Myometrial cell (primary cell): Measurements from ENCODE around the gene KRT14. TPM values are rescaled to one million over a fixed set of nuclear protein-coding genes. Genes with fewer than 3 reads are reported as not detected.

Experiments
- total RNA-seq: library from RNA; depleted of rRNA; stranded (reverse); fragments of >200 nt; gene quantifications from 2 replicates; pipeline ENCODE4 v1.2.3, GENCODE V29; 2015

The KRT14 gene
- not detected in 2 replicates for total RNA-seq

DNA sequence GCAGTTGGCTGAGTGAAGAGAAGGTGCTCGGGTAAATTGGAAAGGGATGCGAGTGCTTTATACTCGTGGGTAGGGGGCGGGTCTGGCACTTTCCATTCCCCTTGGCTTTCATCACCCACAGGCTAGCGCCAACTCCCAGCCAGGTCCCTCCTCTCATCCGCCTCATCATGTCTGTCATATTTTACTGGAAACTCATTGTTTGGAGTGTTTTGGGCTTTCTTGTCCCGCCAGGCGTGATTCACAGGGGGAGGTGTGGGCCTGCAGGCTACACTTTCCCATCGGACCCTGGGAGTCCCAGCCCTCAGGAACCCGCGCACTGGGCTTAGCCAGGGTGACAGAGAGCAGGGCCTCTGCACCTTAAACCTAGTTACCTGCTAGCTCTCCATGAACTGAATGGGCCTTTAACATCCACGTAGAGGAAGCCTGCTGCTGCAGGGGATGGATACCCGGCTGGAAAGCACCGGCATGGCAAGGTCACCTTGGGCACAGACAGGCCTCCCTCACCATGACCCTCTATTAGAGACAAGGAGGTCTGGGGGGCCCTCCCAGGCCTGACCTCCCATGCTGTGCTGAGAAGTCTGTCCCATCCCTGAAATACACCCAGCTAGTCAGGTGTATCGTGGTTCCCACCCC is at the start of gene KRT14:
TSS of gene KRT14 (minus strand) at position 33 of the 633 bp plus-strand sequence. CDS start 61 bp downstream, outside the sequence.

DNA sequence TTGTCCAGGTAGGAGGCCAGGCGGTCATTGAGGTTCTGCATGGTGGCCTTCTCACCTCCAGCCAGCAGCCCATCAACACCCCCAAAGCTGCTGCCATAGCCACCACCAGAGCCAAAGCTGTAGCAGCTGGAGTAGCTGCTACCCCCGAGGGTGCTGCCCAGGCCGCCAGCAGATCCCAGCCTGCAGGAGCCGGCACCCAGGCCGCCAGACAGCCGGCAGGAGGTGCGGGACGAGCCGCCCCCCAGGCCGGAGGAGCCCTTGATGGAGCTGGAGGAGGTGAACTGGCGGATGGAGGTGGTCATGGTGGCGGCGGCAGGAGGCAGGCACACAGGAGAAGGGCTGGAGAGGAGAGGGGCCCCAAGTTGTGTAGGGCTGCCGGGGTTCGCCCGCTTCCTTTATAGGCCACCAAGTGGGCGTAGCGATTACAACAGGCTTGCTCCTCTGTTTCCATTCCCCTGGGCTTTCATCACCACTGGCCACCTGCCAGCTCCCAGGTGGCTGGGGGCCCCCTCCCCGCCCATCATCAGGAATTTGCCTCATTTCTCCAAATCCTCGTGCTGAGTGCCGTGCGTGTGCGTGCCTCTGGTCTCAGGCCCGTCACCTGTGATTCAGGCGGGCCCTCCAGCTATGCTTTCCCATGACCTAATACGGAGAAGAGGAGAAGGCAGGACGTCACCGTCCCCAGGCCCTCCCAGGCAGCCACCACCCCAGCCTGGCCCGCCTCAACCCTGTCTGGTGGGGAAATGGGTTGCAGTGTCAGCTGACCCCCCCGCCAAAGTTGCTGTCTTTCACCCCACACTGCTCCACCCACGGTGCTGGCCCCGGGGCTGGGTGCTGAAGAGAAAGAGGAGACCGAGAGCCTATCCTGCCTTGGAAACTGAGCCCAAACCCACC is 37.8 kb upstream of the KRT14 start, which contains the start of gene KRT17:
TSS of gene KRT17 (minus strand) at position 368 of the 894 bp plus-strand sequence. CDS start at position 302, 66 bp downstream.

DNA sequence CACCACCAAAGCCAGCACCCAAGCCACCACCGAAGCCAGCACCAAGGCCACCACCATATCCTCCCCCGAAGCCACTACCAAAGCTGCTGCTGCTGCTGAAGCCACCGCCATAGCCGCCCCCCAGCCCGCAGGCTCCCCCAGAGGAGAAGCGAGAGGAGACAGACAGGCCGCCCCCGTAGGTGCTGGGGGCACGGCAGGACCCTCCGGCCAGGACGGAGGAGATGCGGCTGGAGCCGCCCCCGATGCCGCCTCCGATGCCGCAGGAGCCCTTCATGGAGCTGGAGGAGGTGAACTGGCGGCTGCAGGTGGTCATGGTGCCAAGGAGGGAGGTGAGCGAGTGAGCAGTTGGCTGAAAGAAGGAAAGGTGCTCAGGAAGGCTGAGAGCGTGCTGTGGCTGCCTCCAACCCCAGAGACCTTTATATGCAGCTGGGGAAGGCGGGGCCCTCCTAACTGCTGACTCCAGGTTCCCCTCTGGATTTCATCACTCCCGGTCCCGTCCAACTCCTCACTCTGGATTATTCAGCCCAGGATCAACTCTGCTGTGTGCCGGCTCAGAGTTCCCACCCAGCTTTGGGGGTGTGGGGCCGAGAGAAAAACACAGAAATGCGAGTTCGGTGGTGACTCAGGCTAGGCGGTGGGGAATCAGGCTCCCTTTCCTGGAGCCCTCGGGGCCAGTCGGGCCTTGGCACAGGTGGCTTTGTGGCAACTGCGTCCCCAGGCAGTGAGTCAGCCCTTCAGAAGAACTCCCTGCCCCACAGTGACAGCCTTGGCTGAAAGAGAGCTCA is 25.9 kb upstream of the KRT14 start, which contains the start of gene KRT16:
TSS of gene KRT16 (minus strand) at position 392 of the 785 bp plus-strand sequence. CDS start at position 313, 79 bp downstream.

DNA sequence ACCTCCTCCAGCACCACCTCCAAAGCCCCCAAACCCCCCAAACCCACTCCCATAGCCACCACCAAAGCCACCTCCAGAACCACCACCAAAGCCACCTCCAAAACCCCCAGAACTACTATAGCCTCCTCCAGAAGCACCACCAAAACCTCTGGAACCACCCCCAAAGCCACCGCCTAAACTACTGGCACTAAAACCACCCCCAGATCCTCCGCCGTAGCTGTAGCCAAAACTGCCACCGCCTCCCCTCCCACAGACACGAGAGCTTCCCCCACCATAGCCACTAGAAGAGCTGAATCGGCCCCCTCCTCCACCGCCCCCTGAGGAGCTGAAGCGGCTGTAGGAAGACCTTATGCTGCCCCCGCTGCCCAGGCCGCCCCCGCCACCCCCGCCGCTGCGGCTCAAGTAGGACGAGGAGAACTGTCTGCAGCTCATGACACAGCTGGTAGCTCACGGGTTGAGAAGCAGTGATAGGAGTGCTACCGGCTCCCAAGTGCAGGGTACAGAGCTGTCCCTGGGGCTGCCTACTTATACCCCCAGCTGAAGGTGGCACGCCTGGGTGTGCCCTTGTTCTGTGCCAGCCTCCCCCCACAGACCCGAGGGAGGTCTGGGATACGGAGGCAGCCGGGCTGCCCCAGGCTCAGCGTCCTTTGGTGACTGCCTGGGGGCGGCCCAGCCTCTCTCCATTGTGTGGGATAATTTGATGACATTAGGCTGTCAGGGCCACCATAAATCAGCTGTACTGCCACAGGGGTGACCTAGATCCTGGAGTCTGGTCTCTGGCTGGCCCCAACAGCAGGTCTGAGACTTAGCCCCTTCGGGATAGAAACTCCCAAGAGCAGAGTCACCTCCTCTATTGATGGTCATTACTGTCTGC is 14.9 kb downstream of the KRT14 start, which contains the start of gene KRT9:
TSS of gene KRT9 (minus strand) at position 499 of the 874 bp plus-strand sequence. CDS start at position 432, 67 bp downstream.

Other genes with a start within 250 kb of the KRT14 start
- not detected in 2 replicates for gene KRT33A, start 236.1 kb downstream of the KRT14 start, total RNA-seq
- gene KRT33B, start 217.1 kb downstream of the KRT14 start, total RNA-seq: under 0.01 TPM in 1 of 2 replicates, not detected in the other
- 115 and 121 TPM in 2 replicates for gene KRT34, start 204.6 kb downstream of the KRT14 start, total RNA-seq
- gene KRT31, start 189.3 kb downstream of the KRT14 start, total RNA-seq: not detected in 2 replicates
- gene KRT37, start 162.3 kb downstream of the KRT14 start, total RNA-seq: 0.71 TPM in 1 of 2 replicates, not detected in the other
- gene KRT38, start 145.9 kb downstream of the KRT14 start, total RNA-seq: 0.18 TPM in 1 of 2 replicates, not detected in the other
- gene KRT32, start 119.5 kb downstream of the KRT14 start, total RNA-seq: 0.18 TPM in 1 of 2 replicates, not detected in the other
- gene KRT35, start 105.7 kb downstream of the KRT14 start, total RNA-seq: not detected in 2 replicates
- not detected in 2 replicates for gene KRT36, start 97.0 kb downstream of the KRT14 start, total RNA-seq
- 0.35 TPM in 1 of 2 replicates, not detected in the other for gene KRT13, start 81.3 kb downstream of the KRT14 start, total RNA-seq
- gene KRT15, start 68.0 kb downstream of the KRT14 start, total RNA-seq: 5.3 and 13.8 TPM in 2 replicates
- 631 and 654 TPM in 2 replicates for gene KRT19, start 58.6 kb downstream of the KRT14 start, total RNA-seq
- not detected in 2 replicates for gene KRT9, start 14.8 kb downstream of the KRT14 start, total RNA-seq
- not detected in 2 replicates for gene KRT16, start 25.9 kb upstream of the KRT14 start, total RNA-seq
- gene KRT17, start 37.7 kb upstream of the KRT14 start, total RNA-seq: 3.5 and 9.2 TPM in 2 replicates
- 61.0 and 63.1 TPM in 2 replicates for gene EIF1, start 102.0 kb upstream of the KRT14 start, total RNA-seq
- not detected in 2 replicates for gene GAST, start 125.4 kb upstream of the KRT14 start, total RNA-seq
- gene HAP1, start 147.7 kb upstream of the KRT14 start, total RNA-seq: not detected in 2 replicates
- gene JUP, start 199.8 kb upstream of the KRT14 start, total RNA-seq: 19.0 and 26.9 TPM in 2 replicates
- gene P3H4, start 225.1 kb upstream of the KRT14 start, total RNA-seq: 59.5 and 95.4 TPM in 2 replicates
- 319 and 330 TPM in 2 replicates for gene FKBP10, start 226.1 kb upstream of the KRT14 start, total RNA-seq
- 45.3 and 47.9 TPM in 2 replicates for gene NT5C3B, start 249.3 kb upstream of the KRT14 start, total RNA-seq